Measurements from ENCODE around the gene TGFA.

TGFA gene

DNA sequence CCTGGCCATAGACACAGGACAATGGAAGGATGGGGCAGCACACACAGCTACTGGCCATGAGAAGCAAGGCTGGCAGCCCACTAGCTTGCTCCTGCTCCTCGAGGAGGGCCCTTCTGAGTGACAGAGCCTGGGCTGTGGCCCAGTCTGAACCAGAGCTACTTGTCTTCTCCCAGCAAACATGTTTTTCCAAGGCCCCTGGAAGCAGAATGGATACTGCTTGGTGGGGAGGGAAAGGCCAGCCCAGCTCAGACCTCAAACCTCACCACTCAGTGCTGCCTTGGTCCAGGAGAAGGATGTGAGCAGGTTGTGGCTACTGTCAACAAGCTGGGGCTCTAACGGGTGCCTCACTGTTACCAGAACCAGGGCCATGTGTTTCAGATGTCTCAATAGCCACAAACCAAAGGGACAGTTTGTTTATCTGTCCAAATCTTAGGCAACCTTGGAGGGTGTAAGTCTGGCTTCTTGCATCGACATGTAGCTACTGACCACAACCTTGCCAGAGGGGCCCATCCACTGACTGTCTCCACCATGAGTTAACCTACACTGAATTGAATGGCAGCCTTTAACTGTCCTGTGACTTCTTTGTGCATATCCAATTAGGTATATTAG lies 98.6 kb downstream of the TGFA start:
- TF ChIP-seq, protein P1, sequence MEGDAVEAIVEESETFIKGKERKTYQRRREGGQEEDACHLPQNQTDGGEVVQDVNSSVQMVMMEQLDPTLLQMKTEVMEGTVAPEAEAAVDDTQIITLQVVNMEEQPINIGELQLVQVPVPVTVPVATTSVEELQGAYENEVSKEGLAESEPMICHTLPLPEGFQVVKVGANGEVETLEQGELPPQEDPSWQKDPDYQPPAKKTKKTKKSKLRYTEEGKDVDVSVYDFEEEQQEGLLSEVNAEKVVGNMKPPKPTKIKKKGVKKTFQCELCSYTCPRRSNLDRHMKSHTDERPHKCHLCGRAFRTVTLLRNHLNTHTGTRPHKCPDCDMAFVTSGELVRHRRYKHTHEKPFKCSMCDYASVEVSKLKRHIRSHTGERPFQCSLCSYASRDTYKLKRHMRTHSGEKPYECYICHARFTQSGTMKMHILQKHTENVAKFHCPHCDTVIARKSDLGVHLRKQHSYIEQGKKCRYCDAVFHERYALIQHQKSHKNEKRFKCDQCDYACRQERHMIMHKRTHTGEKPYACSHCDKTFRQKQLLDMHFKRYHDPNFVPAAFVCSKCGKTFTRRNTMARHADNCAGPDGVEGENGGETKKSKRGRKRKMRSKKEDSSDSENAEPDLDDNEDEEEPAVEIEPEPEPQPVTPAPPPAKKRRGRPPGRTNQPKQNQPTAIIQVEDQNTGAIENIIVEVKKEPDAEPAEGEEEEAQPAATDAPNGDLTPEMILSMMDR (IDR thresholded peaks at IDR 0.05; ENCODE audit: extremely low read depth, missing control alignments) = no peak

DNA sequence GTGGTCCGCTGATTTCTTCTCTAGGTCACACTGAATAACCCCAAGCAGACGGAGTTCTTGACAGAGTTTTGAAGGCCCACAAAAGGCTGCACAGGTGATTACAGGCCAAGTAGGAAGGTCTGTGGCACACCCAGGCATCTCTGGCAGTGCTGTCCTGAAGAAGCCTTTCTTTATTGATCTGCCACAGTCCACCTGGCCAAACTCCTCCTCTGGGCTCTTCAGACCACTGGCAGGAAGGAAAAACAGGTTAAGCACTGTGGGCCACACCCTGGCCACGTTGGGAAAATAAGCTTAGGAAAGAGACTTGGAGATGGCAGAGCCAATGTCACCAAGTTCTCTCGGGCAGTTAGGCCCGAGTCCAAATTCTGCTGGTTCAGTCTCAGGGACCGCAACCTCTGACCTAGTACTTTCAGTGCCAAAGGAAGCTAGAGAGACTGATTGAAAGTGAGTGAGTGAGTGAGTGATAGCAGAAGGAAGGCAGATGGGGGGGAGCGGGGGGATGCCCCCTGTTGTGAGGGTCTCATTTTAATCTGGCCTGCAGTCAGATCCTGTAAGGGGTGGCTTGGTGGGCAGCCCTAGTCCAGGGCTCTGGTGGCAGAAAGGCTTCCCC lies 102.9 kb downstream of the TGFA start:
- no peak for DNase-seq (ENCODE audit: low spot score)
- TF ChIP-seq, protein P1 (IDR thresholded peaks at IDR 0.05; ENCODE audit: extremely low read depth, missing control alignments) = no peak

More for the DNA sequence above, 98.6 kb downstream of the TGFA start:
- no peak for DNase-seq (ENCODE audit: low spot score)

GRCh38 chr2:70448041-70448440 lies 105.6 kb downstream of the TGFA start:
- TF ChIP-seq, protein P1 (IDR thresholded peaks at IDR 0.05; ENCODE audit: extremely low read depth, missing control alignments) = no peak
- no peak for DNase-seq (ENCODE audit: low spot score)

DNA sequence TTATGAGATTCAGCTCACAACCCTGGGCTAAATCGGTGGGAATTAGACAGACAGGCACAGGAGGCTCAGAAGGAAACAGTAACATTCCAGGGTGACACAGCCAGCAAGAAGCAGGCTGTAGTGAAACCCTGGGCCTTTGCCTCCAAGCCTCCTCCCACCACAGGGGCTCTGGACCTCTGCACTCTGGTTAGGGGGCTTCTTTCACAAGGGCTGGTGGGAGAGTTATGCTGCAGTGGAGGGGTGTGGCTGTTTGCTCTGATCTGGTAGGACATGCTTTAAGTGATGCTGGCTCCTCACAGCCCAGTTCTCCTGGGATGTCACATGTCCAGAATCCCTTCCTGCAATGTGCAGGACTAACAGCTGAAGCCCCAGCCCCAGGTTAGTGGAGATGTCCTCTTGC lies 109.9 kb downstream of the TGFA start:
- TF ChIP-seq, protein P1 (IDR thresholded peaks at IDR 0.05; ENCODE audit: extremely low read depth, missing control alignments) = no peak

GRCh38 chr2:70443078-70443465 lies 110.6 kb downstream of the TGFA start:
- DNase-seq (ENCODE audit: low spot score) = no peak
- TF ChIP-seq, protein P1 (IDR thresholded peaks at IDR 0.05; ENCODE audit: extremely low read depth, missing control alignments) = no peak

More for the DNA sequence above, 109.9 kb downstream of the TGFA start:
- no peak for DNase-seq (ENCODE audit: low spot score)

DNA sequence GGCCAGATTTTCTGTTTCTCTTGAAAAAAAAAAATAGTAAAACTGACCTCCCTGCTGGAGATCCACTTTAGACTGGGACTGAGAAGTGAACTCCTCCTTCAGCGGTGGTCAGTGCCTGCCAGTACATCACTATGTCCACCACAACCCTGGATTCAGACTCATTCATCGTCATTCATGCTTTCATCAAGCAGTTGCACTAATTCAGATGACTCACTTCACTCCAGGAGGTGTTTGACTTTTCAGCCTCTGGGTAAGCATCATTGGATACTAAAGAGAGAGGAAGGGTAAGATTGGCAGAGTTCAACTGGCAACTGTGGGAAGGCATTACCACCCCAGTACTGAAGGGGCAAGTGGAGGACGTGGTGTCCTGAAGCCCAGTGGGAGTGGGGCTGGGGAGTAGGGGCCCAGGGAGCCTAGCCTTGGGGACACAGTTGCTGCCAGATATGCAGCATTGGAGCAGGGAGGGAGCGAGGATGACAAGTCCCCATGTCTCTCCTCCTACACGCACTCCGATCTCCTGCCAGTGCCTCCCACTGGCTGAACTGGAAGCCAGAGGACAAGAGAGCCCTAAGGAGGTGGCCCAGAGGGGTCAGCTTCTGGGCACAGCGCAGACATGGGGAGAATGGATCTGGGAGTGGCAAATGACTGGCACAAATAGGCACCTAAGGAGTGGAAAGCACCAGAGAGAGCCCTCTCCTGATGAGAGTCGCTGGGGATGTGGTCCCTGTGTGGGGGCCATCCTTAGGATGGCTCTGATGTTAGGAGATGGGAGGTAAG lies 111.1 kb downstream of the TGFA start:
- DNase-seq (ENCODE audit: low spot score) = no peak
- TF ChIP-seq, protein P1 (IDR thresholded peaks at IDR 0.05; ENCODE audit: extremely low read depth, missing control alignments) = no peak

DNA sequence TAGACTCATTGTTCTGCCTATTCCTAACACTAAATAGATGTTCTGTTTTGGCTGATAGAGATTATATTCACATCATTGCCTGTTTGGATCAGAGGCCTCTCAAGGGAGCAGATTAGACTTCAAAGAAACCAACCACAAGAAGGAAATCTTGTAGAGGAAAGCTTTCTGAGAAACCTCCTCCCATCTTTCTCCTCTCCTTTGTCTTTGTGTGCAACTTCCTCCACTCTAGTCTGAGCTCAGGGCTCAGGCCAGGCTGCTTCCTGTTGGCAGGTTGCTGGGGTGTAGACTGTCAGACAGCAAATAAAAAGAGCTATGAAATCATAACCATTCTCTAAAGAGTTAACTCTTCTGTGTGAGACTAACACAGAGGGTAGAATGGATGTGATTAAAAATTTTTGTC lies 113.0 kb downstream of the TGFA start:
- TF ChIP-seq, protein P1 (IDR thresholded peaks at IDR 0.05; ENCODE audit: extremely low read depth, missing control alignments) = no peak
- DNase-seq (ENCODE audit: low spot score) = no peak
